IMR-90 (cell line): Measurements from ENCODE around the gene N4BP2.

Experiments used
- POLR2A ChIP-seq: IDR thresholded peaks from 2 replicates; pipeline ENCODE4 v1.6.1; 2012; ENCODE audit warnings: mild to moderate bottlenecking, low read depth, low read length
- TF ChIP-seq, protein P1 (sequence below): conservative IDR thresholded peaks from 2 replicates; pipeline ENCODE4 v1.5.1; 2012; ENCODE audit warnings: mild to moderate bottlenecking, low read depth, low read length, improper control_type of control experiment

- TF ChIP-seq, protein P1, sequence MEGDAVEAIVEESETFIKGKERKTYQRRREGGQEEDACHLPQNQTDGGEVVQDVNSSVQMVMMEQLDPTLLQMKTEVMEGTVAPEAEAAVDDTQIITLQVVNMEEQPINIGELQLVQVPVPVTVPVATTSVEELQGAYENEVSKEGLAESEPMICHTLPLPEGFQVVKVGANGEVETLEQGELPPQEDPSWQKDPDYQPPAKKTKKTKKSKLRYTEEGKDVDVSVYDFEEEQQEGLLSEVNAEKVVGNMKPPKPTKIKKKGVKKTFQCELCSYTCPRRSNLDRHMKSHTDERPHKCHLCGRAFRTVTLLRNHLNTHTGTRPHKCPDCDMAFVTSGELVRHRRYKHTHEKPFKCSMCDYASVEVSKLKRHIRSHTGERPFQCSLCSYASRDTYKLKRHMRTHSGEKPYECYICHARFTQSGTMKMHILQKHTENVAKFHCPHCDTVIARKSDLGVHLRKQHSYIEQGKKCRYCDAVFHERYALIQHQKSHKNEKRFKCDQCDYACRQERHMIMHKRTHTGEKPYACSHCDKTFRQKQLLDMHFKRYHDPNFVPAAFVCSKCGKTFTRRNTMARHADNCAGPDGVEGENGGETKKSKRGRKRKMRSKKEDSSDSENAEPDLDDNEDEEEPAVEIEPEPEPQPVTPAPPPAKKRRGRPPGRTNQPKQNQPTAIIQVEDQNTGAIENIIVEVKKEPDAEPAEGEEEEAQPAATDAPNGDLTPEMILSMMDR: no peak
- TF ChIP-seq POLR2A: no peak
These were observed 13.7 kb downstream of the N4BP2 start for GRCh38 chr4:40070387-40070786.
